Testis (tissue), 3 donors: Measurements from ENCODE around the gene ID3. TPM values are rescaled to one million over a fixed set of nuclear protein-coding genes. Genes with fewer than 3 reads are reported as not detected.

Experiments
- DNase-seq: peaks from one replicate; pipeline ENCODE4 v3.0.0-alpha.2; 2019
- H3K27ac ChIP-seq, 2 donors: fragments of 200-600 bp; sonication (generic); one replicate each; pipeline ENCODE4 v1.5.1; 2019
- H3K27me3 ChIP-seq: fragments of 200-600 bp; sonication (generic); one replicate; pipeline ENCODE4 v1.5.1; 2019
- H3K36me3 ChIP-seq: fragments of 200-600 bp; sonication (generic); one replicate; pipeline ENCODE4 v1.5.1; 2017; ENCODE audit warnings: low read depth; ENCODE audit errors: missing control alignments
- H3K4me1 ChIP-seq: fragments of 200-600 bp; sonication (generic); one replicate; pipeline ENCODE4 v1.5.1; 2019
- H3K4me3 ChIP-seq, 2 donors: fragments of 200-600 bp; sonication (generic); one replicate each; pipeline ENCODE4 v1.5.1; 2017 to 2019
- H3K9me3 ChIP-seq: fragments of 200-600 bp; sonication (generic); one replicate; pipeline ENCODE4 v1.5.1; 2017
- POLR2A ChIP-seq: fragments of 450-650 bp; IDR thresholded peaks from one replicate; pipeline ENCODE4 v1.6.1; 2017; ENCODE audit warnings: antibody characterized with exemption, mild to moderate bottlenecking, moderate library complexity
- WGBS, 2 donors: methylation state at CpG; one replicate each; pipeline ENCODE4 v1.1.5; 2018; 5-methylcytosine and 5-hydroxymethylcytosine counted together
- intact Hi-C: fragments of 100-400 bp; cut with DNase I; formaldehyde crosslinking; loops from one replicate; pipeline ENCODE4 v1.15.1; 2023; ENCODE audit warnings: low total_unique reads
- polyA plus RNA-seq: library from polyadenylated mRNA; stranded (reverse); fragments of 350-450 nt; fragmentation: Illumina TruSeq; extraction: RNeasy Lipid Tissue Mini Kit (QIAGEN cat#74804); gene quantifications from one replicate; pipeline ENCODE4 v1.2.3, GENCODE V29; 2014; ENCODE audit warnings: low read depth, low replicate concordance; ENCODE audit not compliant: insufficient read depth
- total RNA-seq, 2 donors: library from RNA; depleted of rRNA; stranded (reverse); fragments of >200 nt; gene quantifications; one replicate each; pipeline ENCODE4 v1.2.3, GENCODE V29; 2016
- TF ChIP-seq, protein P1 (sequence below), 3 experiments: fragments of 450-650 bp in 2 of 3; fragments of 200-600 bp in 1 of 3; sonication (generic) in 1 of 3; IDR thresholded peaks; one replicate each; pipeline ENCODE4 v1.5.1; 2016 to 2019; ENCODE audit warnings: antibody characterized with exemption in 3 of 3, mild to moderate bottlenecking in 2 of 3, moderate library complexity in 1 of 3

Gene ID3
- total and polyA plus RNA-seq, 3 donors from 2014 or later = 24.5 to 34.5 (median 27.2) TPM

DNA sequence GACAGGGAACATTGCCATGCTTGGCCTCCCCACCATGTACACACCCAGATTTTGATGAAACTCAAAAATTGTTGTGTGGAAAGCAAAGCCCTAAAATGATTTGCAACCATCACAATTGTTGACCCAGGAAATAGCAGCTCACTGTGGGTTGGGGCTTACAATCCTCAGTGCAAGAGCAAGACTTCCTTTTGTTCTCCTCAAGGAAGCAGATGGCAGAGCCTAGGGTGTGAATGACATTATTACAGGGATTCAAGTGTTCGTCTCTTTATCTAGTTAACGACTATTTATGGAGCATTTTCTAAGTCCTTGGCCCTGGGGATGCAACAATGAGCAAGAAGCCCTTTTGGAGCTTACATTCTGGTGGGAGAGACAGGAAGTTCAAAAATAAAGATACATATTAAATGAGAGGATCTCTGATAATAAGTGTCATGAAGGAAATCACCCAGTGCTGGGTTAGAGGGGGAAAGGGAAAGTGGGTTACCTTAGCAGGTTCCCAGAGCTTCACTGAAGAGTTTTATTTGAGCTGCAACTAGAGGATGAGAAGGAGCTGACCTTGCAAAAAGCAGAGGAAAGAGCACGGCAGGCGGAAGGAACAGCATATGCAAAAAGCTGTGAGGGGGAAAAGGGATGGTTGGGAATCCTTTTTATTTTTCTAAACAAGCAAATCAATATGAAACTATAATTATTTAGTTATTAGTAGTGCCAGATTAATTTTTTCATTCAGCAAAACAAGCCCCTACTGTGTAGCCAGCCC lies 38.5 kb upstream of the ID3 start:
- DNase-seq = no peak
- no peaks in the 10 kb centered on the region for H3K4me1 ChIP-seq
- H3K4me3 ChIP-seq = no peak overlapping the region
- no peaks in the 10 kb centered on the region for H3K9me3 ChIP-seq
- WGBS, 2 donors = 63 to 66% methylated on average over 4 of the region's 4 CpGs
- no peaks in the 10 kb centered on the region for H3K36me3 ChIP-seq
- no peaks in the 10 kb centered on the region for H3K27me3 ChIP-seq
- no peak for TF ChIP-seq POLR2A
- TF ChIP-seq, protein P1, sequence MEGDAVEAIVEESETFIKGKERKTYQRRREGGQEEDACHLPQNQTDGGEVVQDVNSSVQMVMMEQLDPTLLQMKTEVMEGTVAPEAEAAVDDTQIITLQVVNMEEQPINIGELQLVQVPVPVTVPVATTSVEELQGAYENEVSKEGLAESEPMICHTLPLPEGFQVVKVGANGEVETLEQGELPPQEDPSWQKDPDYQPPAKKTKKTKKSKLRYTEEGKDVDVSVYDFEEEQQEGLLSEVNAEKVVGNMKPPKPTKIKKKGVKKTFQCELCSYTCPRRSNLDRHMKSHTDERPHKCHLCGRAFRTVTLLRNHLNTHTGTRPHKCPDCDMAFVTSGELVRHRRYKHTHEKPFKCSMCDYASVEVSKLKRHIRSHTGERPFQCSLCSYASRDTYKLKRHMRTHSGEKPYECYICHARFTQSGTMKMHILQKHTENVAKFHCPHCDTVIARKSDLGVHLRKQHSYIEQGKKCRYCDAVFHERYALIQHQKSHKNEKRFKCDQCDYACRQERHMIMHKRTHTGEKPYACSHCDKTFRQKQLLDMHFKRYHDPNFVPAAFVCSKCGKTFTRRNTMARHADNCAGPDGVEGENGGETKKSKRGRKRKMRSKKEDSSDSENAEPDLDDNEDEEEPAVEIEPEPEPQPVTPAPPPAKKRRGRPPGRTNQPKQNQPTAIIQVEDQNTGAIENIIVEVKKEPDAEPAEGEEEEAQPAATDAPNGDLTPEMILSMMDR (IDR thresholded peaks at IDR 0.05) = no peak
- H3K27ac ChIP-seq = no peak overlapping the region
- intact Hi-C loops = no loop called here

DNA sequence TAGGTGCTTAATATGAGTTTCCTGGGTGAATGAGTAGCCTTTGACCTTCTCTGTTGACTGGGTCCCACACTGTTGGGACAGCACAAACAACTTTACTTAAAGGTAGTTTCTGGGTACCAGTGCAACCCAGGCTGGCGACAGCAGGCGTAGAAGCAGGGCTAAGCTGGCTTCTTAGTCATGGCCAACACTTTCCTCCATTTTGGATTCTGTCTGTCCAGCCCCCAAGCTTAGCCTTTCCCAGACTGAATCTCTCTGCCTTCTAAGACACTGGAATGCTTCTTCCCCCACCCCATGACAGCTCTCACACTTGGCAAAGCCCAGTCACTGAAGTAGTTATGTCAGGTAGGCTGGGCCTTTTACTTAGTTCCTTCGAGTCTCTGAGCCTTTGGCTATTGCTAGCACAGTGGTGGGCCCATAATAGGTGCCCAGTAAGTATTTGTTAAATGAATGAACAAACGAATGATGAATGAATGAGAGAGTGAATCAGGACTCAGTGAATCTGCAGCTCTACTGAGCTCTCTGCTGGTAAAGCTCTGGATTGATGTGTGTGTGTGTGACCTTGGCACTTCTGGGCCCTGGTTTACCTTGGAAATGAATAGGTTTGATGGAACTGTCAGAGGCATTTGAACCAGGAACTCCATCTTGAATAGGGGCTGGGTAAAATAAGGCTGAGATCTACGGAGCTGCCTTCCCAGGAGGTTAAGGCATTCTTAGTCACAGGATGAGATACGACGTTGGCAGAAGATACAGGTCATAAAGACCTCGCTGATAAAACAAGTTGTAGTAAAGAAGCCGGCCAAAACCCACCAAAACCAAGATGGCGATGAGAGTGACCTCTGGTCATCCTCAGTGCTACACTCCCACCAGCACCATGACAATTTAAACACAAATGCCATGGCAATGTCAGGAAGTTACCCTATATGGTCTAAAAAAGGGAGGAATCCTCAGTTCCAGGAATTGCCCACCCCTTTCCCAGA lies 37.4 kb upstream of the ID3 start:
- H3K4me1 ChIP-seq = no peaks in the 10 kb centered on the region
- H3K27ac ChIP-seq = no peak overlapping the region
- no peak for DNase-seq
- intact Hi-C loops = no loop called here
- H3K27me3 ChIP-seq = no peaks in the 10 kb centered on the region
- H3K4me3 ChIP-seq = no peak overlapping the region
- TF ChIP-seq, protein P1 (IDR thresholded peaks at IDR 0.05) = no peak
- TF ChIP-seq POLR2A = no peak
- no peaks in the 10 kb centered on the region for H3K9me3 ChIP-seq
- H3K36me3 ChIP-seq = no peaks in the 10 kb centered on the region
- 86 to 89% methylated on average over 10 of the region's 10 CpGs for WGBS, 2 donors

DNA sequence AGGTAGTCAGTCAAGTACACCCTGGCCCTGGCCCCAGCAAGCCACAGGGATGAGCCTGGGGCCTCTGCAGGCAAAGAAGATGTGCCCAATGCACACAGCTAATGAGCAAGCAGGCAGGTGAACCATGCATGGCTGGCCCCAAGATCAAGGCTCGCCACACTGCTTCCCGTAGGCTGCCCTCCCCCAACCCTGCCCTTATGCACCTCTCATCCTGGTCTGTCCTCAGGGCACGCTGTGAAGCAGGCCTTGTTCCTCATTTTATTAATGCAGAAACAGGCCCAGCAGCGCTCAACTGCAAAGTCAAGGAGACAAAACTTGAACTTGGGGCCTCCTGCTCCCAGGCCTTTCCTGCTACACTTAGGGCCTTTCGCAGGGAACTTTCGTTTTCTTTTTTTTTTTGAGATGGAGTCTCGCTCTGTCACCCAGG lies 35.6 kb upstream of the ID3 start:
- Histone ChIP-seq H3K4me1 (no peaks in the 10 kb centered on the region), H3K9me3 (no peaks in the 10 kb centered on the region), H3K27me3 (no peaks in the 10 kb centered on the region), H3K27ac (no peak overlapping the region), H3K36me3 (no peaks in the 10 kb centered on the region), H3K4me3 (no peak overlapping the region)
- no peak for DNase-seq
- no peak for TF ChIP-seq POLR2A
- TF ChIP-seq, protein P1 (IDR thresholded peaks at IDR 0.05) = no peak
- intact Hi-C loops = no loop called here
- WGBS, 2 donors = 90 to 93% methylated on average over 6 to 7 of the region's 7 CpGs

DNA sequence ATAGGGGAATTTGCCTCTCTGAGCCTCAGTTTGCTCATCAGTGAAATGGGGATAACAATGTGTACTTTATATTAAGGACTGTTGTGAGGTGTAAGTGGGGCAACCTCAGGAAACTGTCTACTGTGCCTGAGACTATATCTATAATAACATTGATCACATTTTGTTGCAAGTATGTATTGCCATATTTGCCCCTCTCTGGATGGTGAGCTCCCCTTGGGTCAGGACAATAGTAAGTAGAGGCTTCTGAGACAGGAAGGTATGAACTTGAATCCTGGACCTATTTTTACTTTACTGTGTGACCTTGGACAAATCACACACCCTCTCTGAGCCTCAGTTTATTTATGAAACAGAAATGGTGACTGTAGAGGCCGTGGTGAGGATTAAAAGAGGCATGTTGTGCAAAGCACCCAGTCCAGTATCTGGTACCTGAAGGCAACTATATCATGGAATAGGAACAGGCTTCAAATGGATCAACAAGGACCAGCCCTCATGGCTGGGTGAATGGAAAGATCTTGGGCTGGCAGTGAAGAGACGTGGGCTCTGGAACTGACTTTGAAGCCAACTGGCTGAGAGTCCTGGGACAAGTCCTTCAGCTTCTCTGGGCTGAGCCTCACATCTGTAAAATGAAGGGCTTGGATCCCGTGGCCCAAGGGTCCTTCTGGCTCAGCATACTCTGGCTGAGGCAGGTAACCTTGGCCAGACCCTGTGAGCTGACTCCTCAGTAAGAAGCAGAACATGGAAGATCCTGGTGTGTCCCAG lies 35.0 kb upstream of the ID3 start:
- Histone ChIP-seq H3K9me3 (no peaks in the 10 kb centered on the region), H3K36me3 (no peaks in the 10 kb centered on the region), H3K4me1 (no peaks in the 10 kb centered on the region), H3K4me3 (no peak overlapping the region), H3K27me3 (no peaks in the 10 kb centered on the region), H3K27ac (no peak overlapping the region)
- intact Hi-C loops = no loop called here
- no peak for DNase-seq
- TF ChIP-seq POLR2A = no peak
- TF ChIP-seq, protein P1 (IDR thresholded peaks at IDR 0.05) = no peak
- 75 to 80% methylated on average over 2 to 3 of the region's 3 CpGs for WGBS, 2 donors
